GM19240 (cell line): Measurements from ENCODE around the gene BTNL9.
"Not testable (repeated sequence)": the region's sequence is repeated elsewhere in the genome, so short reads cannot be mapped to it uniquely, and the experiment has no call there.

Experiments
- DNase-seq: peaks from one replicate; pipeline ENCODE4 v3.0.0; 2011; ENCODE audit warnings: low spot score; ENCODE audit not compliant: insufficient read length

Gene BTNL9

DNA sequence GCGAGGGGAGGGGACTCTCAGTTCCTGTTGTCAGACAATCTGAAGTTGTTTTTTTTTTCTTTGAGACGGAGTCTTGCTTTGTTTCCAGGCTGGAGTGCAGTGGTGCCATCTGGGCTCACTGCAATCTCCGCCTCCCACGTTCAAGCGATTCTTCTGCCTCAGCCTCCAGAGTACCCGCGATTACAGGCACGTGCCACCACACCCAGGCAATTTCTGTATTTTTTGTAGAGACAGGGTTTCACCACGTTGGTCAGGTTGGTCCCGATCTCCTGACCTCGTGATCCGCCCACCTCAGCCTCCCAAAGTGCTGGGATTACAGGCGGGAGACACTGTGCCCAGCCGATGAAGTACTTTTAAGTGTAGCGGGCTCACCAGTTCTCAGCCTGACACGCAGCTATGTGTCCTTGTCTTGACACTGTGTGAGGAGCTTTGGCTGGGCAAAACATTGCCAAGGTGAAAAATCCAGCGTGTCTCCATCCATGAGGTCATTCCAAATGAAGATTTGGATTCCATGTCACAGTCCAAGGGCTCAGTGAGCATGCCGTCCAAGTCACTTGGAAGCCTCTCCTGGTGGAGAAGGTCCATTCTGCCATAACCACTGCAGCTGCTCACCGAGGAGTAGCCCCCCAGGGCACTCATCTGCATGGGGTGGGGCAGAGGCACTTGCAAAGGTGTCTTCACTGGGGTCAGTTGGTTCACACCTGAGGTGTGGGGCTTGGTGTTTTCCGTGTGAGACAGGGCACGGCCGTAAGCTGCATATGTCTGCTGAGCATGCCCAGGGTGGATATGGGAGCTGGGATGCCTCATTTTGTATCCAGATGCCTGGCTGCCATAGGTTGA is 58.9 kb downstream of the BTNL9 start:
- DNase-seq, result no peak

DNA sequence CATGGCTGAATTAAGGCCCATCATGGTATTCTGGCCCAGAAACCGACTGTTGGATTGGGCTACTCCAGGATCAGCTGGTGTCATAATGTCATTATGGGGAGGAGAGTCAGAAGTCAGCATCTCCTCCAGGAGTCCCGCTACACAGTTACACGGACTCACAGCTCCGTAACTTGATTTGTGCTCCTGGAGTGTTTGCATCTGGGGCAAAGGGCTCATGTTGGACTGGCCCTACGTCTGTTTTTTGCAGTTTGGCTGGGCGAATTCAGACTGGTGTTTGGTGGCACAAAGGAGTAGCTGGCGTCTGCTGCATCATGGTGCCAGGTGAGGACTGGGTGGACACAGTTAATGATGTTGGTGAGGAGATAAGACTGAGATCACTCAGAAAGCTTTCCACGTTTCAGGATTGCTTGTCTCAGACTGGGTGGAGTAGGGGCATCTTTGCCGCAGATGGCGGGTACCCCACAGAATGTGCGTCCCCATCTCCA is 59.6 kb downstream of the BTNL9 start:
- DNase-seq, result no peak

DNA sequence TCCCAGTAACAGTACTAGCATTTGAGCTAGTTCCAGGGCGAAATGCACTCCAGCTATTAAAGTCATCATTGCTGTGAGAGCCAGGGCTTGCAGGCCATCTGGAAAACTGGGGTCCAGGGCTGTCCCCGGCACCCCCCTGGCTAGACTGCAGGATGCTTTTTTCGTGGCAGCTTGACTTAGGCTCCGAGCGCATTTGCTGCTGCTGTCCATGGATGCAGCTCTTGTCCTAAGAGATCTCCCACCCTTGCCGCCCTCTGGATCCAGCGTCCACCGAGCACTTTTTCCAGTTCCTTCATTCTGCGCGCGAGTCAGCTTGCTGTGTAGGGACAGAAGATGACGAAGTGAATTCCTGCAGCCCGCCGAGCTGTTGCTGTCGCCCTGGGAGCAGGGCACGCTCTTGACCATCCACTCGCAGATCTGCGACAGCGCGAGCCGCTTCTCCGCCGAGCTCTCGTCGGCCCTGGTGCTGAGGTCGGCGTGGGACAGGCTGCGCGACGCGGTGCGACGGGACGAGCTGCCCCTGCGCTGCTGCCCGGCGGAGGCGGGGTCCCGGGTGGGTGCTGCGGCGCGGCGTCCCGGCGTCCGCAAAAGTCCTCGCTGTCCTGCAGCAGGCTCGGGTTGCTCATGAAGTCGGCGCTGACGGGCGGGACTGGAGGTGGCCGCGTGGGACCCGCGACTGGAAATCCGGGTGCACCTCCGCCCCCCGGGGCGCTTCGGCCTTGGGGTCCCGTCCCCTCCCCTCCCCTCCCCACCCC is 60.2 kb downstream of the BTNL9 start:
- no peak for DNase-seq

DNA sequence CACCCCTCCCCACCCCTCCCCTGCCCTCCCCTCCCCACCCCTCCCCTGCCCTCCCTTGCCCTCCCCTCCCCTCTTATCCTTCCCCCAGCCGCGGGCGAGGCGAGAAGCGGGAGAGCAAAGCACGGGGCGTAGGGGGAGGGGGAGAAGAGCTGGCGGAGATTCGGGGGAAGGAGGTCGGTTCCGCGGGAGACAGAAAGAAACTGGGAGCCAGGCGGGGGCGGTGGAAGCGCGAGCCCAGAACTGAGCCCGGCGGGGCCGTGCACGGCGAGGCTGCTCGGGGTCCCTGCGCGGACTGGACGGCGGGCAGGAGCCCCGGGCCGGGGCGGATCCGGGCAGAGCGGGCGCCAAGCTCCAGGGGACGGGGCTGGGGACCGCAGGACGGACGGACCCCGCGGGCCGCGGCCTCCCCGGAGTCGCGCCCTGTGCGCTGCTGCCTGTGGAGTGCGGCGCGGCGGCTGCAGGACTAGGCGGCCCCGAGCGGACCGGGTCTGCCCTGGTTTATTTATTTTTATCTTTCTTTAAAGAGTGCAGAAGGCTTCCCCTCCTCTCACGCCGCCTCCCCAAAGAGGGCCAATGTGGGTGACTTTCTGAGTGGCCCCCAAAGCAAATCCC is 61.1 kb downstream of the BTNL9 start:
- not testable (repeated sequence) for DNase-seq

DNA sequence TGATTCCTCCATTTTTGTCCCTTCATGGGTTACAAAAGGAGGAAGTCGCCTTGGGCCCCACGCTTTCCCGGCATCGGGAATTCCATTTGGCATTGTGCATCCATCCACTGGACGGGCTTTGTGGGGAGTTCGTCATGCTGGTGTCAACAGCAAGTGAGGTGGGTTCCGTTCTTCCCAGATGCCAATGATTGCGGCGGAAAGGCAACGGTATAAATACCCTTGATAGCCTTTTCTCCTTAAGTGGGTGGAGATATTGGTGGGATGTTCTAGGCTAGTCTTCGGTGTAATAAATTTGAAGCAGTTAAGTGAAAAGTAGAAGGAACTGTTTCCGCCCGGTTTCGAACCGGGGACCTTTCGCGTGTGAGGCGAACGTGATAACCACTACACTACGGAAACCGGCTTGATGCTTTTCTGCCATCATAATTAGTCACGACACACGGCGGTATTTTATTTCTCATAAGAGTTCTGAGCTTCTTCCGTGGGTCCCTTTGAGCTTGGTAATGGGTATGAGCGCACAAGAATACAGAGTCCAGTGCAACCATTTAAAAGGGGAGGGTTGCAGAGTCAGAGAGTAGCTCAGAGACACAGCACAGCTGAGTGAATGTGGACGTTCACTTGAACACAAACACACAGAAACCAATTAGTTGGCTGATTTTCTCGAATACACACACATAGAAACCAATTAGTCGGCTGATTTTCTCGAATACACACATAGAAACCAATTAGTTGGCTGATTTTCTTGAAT is 62.0 kb downstream of the BTNL9 start:
- DNase-seq, result not testable (repeated sequence)

DNA sequence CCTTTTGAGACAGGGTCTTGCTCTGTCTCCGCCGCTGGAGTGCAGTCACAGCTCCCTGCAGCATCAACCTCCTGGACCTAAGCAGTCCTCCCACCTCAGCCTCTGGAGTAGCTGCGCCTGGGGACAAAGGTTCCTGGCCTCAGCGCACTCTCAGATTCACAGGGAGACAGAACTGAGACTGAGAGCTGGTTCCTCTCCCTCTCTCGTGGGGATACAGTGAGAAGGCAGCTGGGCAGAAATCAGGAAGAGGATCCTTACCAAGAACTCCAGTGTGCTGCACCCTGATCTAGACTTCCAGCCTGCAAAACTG is 64.1 kb downstream of the BTNL9 start:
- not testable (repeated sequence) for DNase-seq

DNA sequence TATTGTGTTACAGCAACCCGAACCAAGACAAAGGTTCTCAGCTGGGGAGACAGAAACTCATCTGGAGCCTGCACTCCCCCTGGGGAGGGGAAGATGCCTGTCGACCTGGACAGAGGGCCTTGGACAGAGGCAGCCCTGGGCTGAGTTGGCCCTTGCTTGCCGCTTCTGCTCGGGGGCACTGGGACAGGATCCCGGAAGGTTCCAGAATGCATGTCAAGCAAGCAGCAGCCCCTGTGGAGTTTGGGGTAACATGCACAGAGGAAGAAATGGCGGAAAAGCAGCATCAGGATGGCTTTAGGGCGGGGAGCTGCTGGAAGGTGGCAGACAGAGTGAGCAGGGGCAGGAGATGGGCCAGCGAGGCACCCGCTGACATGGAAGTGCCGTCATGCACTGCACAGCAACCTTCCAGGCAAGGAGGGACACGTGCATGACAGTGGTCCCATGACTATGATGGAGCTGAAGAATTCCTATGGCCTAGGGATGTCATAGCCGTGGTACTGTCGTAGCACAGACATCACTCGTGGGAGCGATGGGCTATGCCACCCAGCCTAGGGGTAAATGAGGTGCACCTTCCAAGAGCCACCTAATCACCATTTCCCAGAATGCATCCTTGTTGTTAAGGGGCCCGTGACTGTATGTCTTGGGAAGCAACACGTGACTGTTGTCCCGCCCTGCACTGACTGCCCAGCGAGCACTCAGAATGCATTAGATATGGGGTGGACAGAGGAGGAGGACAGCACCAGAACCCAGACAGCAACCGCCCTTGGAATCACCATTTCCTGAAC is 64.7 kb downstream of the BTNL9 start:
- DNase-seq, result not testable (repeated sequence)

DNA sequence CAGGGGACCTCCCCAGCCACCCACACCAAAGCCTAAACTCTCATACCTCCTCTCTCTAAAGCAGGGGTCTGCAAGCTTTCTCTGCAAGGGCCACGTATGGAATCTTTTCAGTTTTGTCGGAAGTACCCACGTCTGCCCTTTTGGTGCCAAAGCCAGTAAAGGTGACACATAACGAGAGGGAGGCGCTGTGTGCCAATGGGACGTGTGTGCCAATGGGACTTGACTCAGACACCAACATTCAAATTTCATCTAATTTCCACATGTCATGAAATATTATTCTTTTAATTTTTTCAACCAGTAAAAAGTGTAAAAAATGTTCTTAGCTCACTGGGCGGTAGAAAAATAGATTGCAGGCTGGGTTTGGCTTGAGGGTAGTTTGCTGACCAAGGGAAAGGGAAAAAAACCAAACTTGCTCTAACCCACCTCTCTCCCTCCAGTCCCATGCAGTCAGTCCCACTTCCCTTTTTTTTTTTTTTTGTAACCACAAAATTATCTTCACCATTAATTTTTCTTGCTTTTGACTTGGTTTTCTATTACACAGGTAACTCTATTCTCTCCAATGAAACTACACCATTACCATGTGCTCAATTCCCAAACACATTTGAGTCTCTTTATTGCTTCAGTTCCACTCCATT is 65.4 kb downstream of the BTNL9 start:
- DNase-seq, result no peak

DNA sequence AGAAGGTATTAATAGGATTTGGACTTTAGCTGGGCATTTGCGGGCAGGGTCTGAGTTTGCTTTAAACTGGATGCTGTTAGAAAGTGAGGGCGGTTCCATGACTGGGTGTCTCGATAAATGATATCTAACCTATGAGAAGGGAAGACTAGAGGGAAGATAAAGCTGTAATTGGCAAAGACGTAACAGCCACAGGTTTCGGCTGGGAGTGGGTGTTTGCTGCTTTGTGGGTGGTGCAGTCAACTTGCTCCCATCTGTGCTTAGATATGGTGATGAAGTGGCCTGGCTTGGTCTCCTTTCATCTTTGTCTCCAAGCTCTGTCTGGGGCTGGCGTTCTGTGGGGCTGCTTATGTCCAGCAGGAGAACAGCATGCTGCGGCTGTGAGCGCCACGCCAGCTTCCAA is 67.6 kb downstream of the BTNL9 start:
- no peak for DNase-seq

DNA sequence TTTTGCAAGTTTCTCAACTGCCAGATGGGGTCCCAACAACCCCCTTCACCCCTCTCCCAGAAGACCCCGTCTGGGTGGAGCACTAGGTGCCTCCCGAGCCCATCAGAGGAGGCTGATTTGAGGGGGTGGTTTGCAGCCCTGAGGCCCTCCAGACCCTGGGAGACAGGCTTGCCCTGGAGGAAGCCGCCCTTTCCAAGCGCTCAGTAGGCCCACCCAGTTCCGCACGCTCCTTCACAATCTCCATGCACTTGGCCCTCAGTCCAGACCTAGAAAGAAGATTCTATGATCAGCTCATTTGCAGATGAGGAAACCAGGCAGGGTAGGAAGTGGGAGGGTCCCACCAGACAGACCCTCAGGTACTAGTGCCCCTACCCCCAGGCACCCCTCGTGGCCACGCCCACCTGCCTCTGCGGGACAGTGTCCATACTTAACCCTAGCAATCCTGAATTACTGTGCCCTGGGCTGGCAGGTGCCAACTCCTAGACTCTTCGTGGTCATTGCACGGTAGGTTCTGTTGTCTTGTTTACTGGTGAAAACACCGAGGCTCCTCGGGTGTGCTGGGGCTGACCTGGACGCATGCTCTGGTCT is 68.6 kb downstream of the BTNL9 start:
- DNase-seq, result no peak

DNA sequence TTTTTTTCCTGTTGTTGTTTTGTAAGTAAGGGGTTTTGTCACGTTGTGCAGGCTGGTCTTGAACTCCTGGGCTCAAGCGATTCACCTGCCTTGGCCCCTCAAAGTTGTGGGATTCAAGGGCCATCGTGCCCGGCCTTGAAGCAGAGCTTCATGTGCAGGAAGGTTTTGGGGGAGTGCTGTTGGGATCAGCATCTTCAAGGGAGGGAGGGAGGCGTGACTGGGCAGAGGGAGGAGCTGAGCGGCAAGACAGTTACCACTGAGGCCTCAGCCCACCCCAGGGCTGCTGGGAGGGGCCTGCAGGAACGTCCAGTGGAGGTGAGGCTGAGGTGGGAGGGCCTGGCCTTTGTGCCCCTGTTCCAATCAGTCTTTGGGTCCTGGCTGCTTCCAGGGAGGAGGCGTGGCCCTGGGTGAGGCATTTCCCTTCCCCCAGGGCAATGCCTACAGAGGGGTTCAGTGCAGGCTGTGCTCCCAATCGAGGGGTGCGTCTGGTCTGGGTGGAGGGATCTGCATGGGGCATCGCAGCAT is 69.5 kb downstream of the BTNL9 start:
- no peak for DNase-seq

DNA sequence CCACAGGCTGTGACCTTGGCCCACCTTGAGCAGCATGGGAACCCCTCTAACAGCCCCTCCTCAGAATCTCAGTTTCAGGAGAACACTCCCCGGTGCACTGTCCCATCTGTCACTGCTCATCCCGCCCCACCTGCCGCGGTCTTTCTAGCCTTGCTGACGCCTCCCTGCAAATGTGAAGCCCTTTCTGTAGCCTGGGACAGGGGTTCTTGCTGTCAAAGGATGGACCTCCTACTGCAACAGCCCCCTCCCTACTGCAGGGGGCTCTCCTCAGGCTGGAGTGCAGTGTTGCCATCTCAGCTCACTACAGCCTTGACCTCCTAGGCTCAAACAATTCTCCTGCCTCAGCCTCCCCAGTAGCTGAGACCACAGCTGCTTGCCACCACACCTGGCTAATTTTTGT is 70.9 kb downstream of the BTNL9 start:
- DNase-seq, result no peak
